ENCODE results near the gene NKX3-2.

- TF ChIP-seq CTCF (IDR thresholded peaks at IDR 0.05; ENCODE audit: control extremely low read depth in 1 of 3, insufficient read depth in 1 of 3, low read depth in 1 of 3, low read length in 3 of 3) (no peak), KDM5A (IDR thresholded peaks at IDR 0.05; ENCODE audit: low read length) (no peak), CHD1 (IDR thresholded peaks at IDR 0.05; ENCODE audit: low read depth, low read length) (no peak), CHD7 (IDR thresholded peaks at IDR 0.05; ENCODE audit: insufficient replicate concordance, low read length) (no peak), MAX (IDR thresholded peaks at IDR 0.05) (no peak), SP1 (IDR thresholded peaks at IDR 0.05; ENCODE audit: low read depth, low read length) (no peak), POLR2A (IDR thresholded peaks at IDR 0.05; ENCODE audit: control extremely low read depth in 1 of 2, low read depth in 2 of 2, low read length in 2 of 2) (no peak)
Observed at GRCh38 chr4:13588954-13589353, 44.6 kb upstream of the NKX3-2 start.

All from H1 (cell line).